Mucosa of descending colon (tissue), 3 donors: Measurements from ENCODE around the gene CEMIP. TPM values are rescaled to one million over a fixed set of nuclear protein-coding genes. Genes with fewer than 3 reads are reported as not detected.

Source experiments
- ATAC-seq: fragments of 200-7000 bp; cut with Tn5 transposase; one replicate; pipeline ENCODE4 v1.9.1; 2020; ENCODE audit warnings: mild to moderate bottlenecking, moderate library complexity
- DNase-seq, 3 donors: peaks; one replicate each; pipeline ENCODE4 v3.0.0-alpha.2; 2020
- H3K36me3 ChIP-seq: fragments of 200-600 bp; one replicate; pipeline ENCODE4 v1.8.0; 2021; ENCODE audit warnings: low read depth, mild to moderate bottlenecking
- H3K4me1 ChIP-seq: fragments of 200-600 bp; one replicate; pipeline ENCODE4 v1.8.0; 2021; ENCODE audit warnings: low read depth, mild to moderate bottlenecking
- H3K4me3 ChIP-seq: fragments of 200-600 bp; one replicate; pipeline ENCODE4 v1.8.0; 2021; ENCODE audit warnings: mild to moderate bottlenecking
- H3K9me3 ChIP-seq: fragments of 200-600 bp; one replicate; pipeline ENCODE4 v1.8.0; 2021; ENCODE audit warnings: mild to moderate bottlenecking
- CTCF ChIP-seq: fragments of 200-600 bp; IDR thresholded peaks from one replicate; pipeline ENCODE4 v1.8.0; 2022; ENCODE audit warnings: antibody characterized with exemption, mild to moderate bottlenecking
- intact Hi-C, 2 donors: fragments of 100-400 bp; cut with DNase I in 1 of 2; cut with micrococcal nuclease in 1 of 2; formaldehyde crosslinking; loops; one replicate each; pipeline versions ENCODE4 v1.11.0 to v1.11.1; 2022; cut with DNase I, micrococcal nuclease
- total RNA-seq, 3 donors: library from RNA; stranded (reverse); fragmentation: NEBNext Ultra II Directional in 2 of 3; extraction: Animal tissue kit (Norgen Biotek cat#: 25700) in 2 of 3; gene quantifications; one replicate each; pipeline versions ENCODE4 v1.2.1 to v1.2.4, GENCODE V29; 2021 to 2023
- donor health status: DM: no; HTN: no; CAD: no; lungs with moderate emphysema.
- donor health status: DM: no; HTN: no; CAD: no.
- donor health status: DM: no; HTN: yes; CAD: no.

The CEMIP gene
- total RNA-seq, 3 donors from 2014 or later, result 0.63 to 2.2 (median 1.4) TPM

- Histone ChIP-seq H3K9me3 (peaks cover 5% of the 10 kb centered on the region), H3K4me1 (no peaks in the 10 kb centered on the region), H3K4me3 (no peak overlapping the region), H3K36me3 (no peaks in the 10 kb centered on the region)
- no peak for ATAC-seq
- intact Hi-C loops, result no loop called here
- no peak for DNase-seq
- no peak for TF ChIP-seq CTCF
These were observed 116.8 kb downstream of the CEMIP start for GRCh38 chr15:80895965-80896364.

- ATAC-seq, result no peak
- intact Hi-C loops, result no loop called here
- H3K4me1 ChIP-seq, result no peaks in the 10 kb centered on the region
These were observed 118.9 kb downstream of the CEMIP start for GRCh38 chr15:80898040-80898439.

GRCh38 chr15:80902298-80902801 lies 123.2 kb downstream of the CEMIP start:
- Histone ChIP-seq H3K36me3 (no peaks in the 10 kb centered on the region), H3K9me3 (no peaks in the 10 kb centered on the region), H3K4me3 (no peak overlapping the region), H3K4me1 (no peaks in the 10 kb centered on the region)
- TF ChIP-seq CTCF, result no peak
- ATAC-seq, result no peak
- intact Hi-C loops, result no loop called here
- DNase-seq, result no peak

More at GRCh38 chr15:80898040-80898439, 118.9 kb downstream of the CEMIP start:
- Histone ChIP-seq H3K4me3 (no peak overlapping the region), H3K36me3 (no peaks in the 10 kb centered on the region), H3K9me3 (peaks cover 5% of the 10 kb centered on the region)
- DNase-seq, result no peak
- no peak for TF ChIP-seq CTCF

GRCh38 chr15:80904998-80905397 lies 125.8 kb downstream of the CEMIP start:
- no peaks in the 10 kb centered on the region for H3K36me3 ChIP-seq

GRCh38 chr15:80906159-80906766 lies 127.1 kb downstream of the CEMIP start:
- ATAC-seq, result no peak
- H3K36me3 ChIP-seq, result no peaks in the 10 kb centered on the region
- intact Hi-C loops, result no loop called here

More at GRCh38 chr15:80904998-80905397, 125.8 kb downstream of the CEMIP start:
- TF ChIP-seq CTCF, result no peak
- Histone ChIP-seq H3K4me1 (no peaks in the 10 kb centered on the region), H3K9me3 (no peaks in the 10 kb centered on the region), H3K4me3 (no peak overlapping the region)
- ATAC-seq, result no peak
- intact Hi-C loops, result no loop called here
- no peak for DNase-seq

More at GRCh38 chr15:80906159-80906766, 127.1 kb downstream of the CEMIP start:
- Histone ChIP-seq H3K4me1 (no peaks in the 10 kb centered on the region), H3K9me3 (no peaks in the 10 kb centered on the region), H3K4me3 (no peak overlapping the region)
- DNase-seq, result no peak
- no peak for TF ChIP-seq CTCF
